HepG2 (cell line): Measurements from ENCODE around the gene PIM1. TPM values are rescaled to one million over a fixed set of nuclear protein-coding genes. Genes with fewer than 3 reads are reported as not detected.

Experiments used
- CEBPG ChIP-seq: IDR thresholded peaks from 2 replicates; pipeline ENCODE4 v1.6.1; 2016
- HDAC6 ChIP-seq: fragments of 200-600 bp; sonication (generic); IDR thresholded peaks from 2 replicates; pipeline ENCODE4 v1.7.0; 2017; ENCODE audit warnings: mild to moderate bottlenecking, antibody characterized with exemption, low read length, low read depth
- KAT8 ChIP-seq: IDR thresholded peaks from 2 replicates; pipeline ENCODE4 v1.6.1; 2016; ENCODE audit warnings: missing genetic modification reagents, missing compliant biosample characterization
- MXD1 ChIP-seq: sonication (generic); formaldehyde crosslinking; IDR thresholded peaks from 2 replicates; pipeline ENCODE4 v1.4.0; 2020; ENCODE audit warnings: mild to moderate bottlenecking, missing genetic modification reagents
- PAX8 ChIP-seq: sonication (generic); formaldehyde crosslinking; IDR thresholded peaks from 2 replicates; pipeline ENCODE4 v1.8.0; 2022; ENCODE audit warnings: mild to moderate bottlenecking, missing genetic modification reagents, borderline replicate concordance
- RBM39 ChIP-seq: fragments of 200-400 bp; formaldehyde crosslinking; IDR thresholded peaks from one replicate; pipeline ENCODE4 v1.6.1; 2018; ENCODE audit warnings: antibody characterized with exemption, mild to moderate bottlenecking, low read depth, low read length; ENCODE audit not compliant: poor library complexity, severe bottlenecking
- REL ChIP-seq: sonication (generic); formaldehyde crosslinking; conservative IDR thresholded peaks from 2 replicates; pipeline ENCODE4 v1.8.0; 2022; ENCODE audit warnings: mild to moderate bottlenecking, missing genetic modification reagents, moderate library complexity
- SRY ChIP-seq: sonication (generic); formaldehyde crosslinking; IDR thresholded peaks from 2 replicates; pipeline ENCODE4 v1.8.0; 2022; ENCODE audit warnings: mild to moderate bottlenecking, missing genetic modification reagents
- TBX2 ChIP-seq: sonication (generic); formaldehyde crosslinking; IDR thresholded peaks from 2 replicates; pipeline ENCODE4 v1.5.0; 2020; ENCODE audit warnings: missing genetic modification reagents, mild to moderate bottlenecking, borderline replicate concordance
- ZNF441 ChIP-seq: sonication (generic); formaldehyde crosslinking; IDR thresholded peaks from 2 replicates; pipeline ENCODE4 v1.7.0; 2021; ENCODE audit warnings: missing genetic modification reagents, borderline replicate concordance
- ZNF510 ChIP-seq: sonication (generic); formaldehyde crosslinking; IDR thresholded peaks from 2 replicates; pipeline ENCODE4 v1.4.0; 2020; ENCODE audit warnings: low read depth, mild to moderate bottlenecking, missing genetic modification reagents
- ZNF781 ChIP-seq: sonication (generic); formaldehyde crosslinking; IDR thresholded peaks from 2 replicates; pipeline ENCODE4 v1.5.1; 2020; ENCODE audit warnings: borderline replicate concordance, mild to moderate bottlenecking, missing genetic modification reagents; ENCODE audit errors: not compliant biosample characterization
- polyA plus RNA-seq, 8 experiments: library from polyadenylated mRNA; depleted of rRNA in 3 of 8; stranded (reverse) in 7 of 8; unstranded in 1 of 8; fragments of >200 nt; fragmentation: Illumina TruSeq in 4 of 8; extraction: Trizol in 4 of 8; gene quantifications; 2 replicates each; pipeline versions ENCODE4 v1.2.1 to v1.2.3, GENCODE V29; 2011 to 2016; ENCODE audit warnings: low read depth in 4 of 8, missing spikeins in 1 of 8, mixed read lengths in 1 of 8; ENCODE audit not compliant: insufficient read depth in 1 of 8
- total RNA-seq, 5 experiments: library from RNA; depleted of rRNA; stranded (reverse); fragments of >200 nt; fragmentation: Illumina TruSeq; extraction: Trizol; gene quantifications; 2 replicates each; pipeline ENCODE4 v1.2.3, GENCODE V29; 2016; ENCODE audit warnings: low read depth in 1 of 5
- TF ChIP-seq, protein P1 (sequence below): sonication (generic); formaldehyde crosslinking; IDR thresholded peaks from 2 replicates; pipeline ENCODE4; 2020; ENCODE audit warnings: missing genetic modification reagents, mild to moderate bottlenecking, borderline replicate concordance
- TF ChIP-seq, protein P2 (sequence below): sonication (generic); formaldehyde crosslinking; IDR thresholded peaks from 2 replicates; pipeline ENCODE4 v1.5.1; 2020; ENCODE audit warnings: missing genetic modification reagents, mild to moderate bottlenecking, borderline replicate concordance
- TF ChIP-seq, protein P3 (sequence below): sonication (generic); formaldehyde crosslinking; IDR thresholded peaks from 2 replicates; pipeline ENCODE4 v1.5.1; 2020; ENCODE audit warnings: mild to moderate bottlenecking, missing genetic modification reagents, moderate library complexity
- TF ChIP-seq, protein P4 (sequence below): sonication (generic); formaldehyde crosslinking; IDR thresholded peaks from 2 replicates; pipeline ENCODE4 v1.5.0; 2020; ENCODE audit warnings: mild to moderate bottlenecking, missing genetic modification reagents, moderate library complexity

The PIM1 gene
- total and polyA plus RNA-seq, 2 of the 13 experiments (the other 11 are each of a cell fraction or from before 2014, with no cell fraction given) = 29.4 to 117 TPM

- TF ChIP-seq, protein P1, sequence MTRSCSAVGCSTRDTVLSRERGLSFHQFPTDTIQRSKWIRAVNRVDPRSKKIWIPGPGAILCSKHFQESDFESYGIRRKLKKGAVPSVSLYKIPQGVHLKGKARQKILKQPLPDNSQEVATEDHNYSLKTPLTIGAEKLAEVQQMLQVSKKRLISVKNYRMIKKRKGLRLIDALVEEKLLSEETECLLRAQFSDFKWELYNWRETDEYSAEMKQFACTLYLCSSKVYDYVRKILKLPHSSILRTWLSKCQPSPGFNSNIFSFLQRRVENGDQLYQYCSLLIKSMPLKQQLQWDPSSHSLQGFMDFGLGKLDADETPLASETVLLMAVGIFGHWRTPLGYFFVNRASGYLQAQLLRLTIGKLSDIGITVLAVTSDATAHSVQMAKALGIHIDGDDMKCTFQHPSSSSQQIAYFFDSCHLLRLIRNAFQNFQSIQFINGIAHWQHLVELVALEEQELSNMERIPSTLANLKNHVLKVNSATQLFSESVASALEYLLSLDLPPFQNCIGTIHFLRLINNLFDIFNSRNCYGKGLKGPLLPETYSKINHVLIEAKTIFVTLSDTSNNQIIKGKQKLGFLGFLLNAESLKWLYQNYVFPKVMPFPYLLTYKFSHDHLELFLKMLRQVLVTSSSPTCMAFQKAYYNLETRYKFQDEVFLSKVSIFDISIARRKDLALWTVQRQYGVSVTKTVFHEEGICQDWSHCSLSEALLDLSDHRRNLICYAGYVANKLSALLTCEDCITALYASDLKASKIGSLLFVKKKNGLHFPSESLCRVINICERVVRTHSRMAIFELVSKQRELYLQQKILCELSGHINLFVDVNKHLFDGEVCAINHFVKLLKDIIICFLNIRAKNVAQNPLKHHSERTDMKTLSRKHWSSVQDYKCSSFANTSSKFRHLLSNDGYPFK (CRISPR knock-in tag) = peak; percentile 50; the same call in 1 of the 2 replicates
- TF ChIP-seq ZNF510 (no peak), REL (no peak), SRY (CRISPR knock-in tag) (no peak), HDAC6 (no peak), MXD1 (CRISPR knock-in tag) (no peak), ZNF781 (CRISPR knock-in tag) (no peak), TBX2 (CRISPR knock-in tag) (0 out of 2 replicates have a peak, but pooled peaks have one; percentile 43), CEBPG (CRISPR knock-in tag) (no peak), KAT8 (CRISPR knock-in tag) (peak; percentile 29; the same call in 1 of the 2 replicates), ZNF441 (CRISPR knock-in tag) (no peak), RBM39 (no peak), PAX8 (CRISPR knock-in tag) (no peak)
- TF ChIP-seq, protein P2, sequence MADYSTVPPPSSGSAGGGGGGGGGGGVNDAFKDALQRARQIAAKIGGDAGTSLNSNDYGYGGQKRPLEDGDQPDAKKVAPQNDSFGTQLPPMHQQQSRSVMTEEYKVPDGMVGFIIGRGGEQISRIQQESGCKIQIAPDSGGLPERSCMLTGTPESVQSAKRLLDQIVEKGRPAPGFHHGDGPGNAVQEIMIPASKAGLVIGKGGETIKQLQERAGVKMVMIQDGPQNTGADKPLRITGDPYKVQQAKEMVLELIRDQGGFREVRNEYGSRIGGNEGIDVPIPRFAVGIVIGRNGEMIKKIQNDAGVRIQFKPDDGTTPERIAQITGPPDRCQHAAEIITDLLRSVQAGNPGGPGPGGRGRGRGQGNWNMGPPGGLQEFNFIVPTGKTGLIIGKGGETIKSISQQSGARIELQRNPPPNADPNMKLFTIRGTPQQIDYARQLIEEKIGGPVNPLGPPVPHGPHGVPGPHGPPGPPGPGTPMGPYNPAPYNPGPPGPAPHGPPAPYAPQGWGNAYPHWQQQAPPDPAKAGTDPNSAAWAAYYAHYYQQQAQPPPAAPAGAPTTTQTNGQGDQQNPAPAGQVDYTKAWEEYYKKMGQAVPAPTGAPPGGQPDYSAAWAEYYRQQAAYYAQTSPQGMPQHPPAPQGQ = 0 out of 2 replicates have a peak, but pooled peaks have one; percentile 58
- TF ChIP-seq, protein P3, sequence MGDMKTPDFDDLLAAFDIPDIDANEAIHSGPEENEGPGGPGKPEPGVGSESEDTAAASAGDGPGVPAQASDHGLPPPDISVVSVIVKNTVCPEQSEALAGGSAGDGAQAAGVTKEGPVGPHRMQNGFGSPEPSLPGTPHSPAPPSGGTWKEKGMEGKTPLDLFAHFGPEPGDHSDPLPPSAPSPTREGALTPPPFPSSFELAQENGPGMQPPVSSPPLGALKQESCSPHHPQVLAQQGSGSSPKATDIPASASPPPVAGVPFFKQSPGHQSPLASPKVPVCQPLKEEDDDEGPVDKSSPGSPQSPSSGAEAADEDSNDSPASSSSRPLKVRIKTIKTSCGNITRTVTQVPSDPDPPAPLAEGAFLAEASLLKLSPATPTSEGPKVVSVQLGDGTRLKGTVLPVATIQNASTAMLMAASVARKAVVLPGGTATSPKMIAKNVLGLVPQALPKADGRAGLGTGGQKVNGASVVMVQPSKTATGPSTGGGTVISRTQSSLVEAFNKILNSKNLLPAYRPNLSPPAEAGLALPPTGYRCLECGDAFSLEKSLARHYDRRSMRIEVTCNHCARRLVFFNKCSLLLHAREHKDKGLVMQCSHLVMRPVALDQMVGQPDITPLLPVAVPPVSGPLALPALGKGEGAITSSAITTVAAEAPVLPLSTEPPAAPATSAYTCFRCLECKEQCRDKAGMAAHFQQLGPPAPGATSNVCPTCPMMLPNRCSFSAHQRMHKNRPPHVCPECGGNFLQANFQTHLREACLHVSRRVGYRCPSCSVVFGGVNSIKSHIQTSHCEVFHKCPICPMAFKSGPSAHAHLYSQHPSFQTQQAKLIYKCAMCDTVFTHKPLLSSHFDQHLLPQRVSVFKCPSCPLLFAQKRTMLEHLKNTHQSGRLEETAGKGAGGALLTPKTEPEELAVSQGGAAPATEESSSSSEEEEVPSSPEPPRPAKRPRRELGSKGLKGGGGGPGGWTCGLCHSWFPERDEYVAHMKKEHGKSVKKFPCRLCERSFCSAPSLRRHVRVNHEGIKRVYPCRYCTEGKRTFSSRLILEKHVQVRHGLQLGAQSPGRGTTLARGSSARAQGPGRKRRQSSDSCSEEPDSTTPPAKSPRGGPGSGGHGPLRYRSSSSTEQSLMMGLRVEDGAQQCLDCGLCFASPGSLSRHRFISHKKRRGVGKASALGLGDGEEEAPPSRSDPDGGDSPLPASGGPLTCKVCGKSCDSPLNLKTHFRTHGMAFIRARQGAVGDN (CRISPR knock-in tag) = peak; percentile 36
- TF ChIP-seq, protein P4, sequence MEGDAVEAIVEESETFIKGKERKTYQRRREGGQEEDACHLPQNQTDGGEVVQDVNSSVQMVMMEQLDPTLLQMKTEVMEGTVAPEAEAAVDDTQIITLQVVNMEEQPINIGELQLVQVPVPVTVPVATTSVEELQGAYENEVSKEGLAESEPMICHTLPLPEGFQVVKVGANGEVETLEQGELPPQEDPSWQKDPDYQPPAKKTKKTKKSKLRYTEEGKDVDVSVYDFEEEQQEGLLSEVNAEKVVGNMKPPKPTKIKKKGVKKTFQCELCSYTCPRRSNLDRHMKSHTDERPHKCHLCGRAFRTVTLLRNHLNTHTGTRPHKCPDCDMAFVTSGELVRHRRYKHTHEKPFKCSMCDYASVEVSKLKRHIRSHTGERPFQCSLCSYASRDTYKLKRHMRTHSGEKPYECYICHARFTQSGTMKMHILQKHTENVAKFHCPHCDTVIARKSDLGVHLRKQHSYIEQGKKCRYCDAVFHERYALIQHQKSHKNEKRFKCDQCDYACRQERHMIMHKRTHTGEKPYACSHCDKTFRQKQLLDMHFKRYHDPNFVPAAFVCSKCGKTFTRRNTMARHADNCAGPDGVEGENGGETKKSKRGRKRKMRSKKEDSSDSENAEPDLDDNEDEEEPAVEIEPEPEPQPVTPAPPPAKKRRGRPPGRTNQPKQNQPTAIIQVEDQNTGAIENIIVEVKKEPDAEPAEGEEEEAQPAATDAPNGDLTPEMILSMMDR (CRISPR knock-in tag) = no peak
Measured at GRCh38 chr6:37176268-37177076, 6.5 kb downstream of the PIM1 start (continued).
